ENCODE data around the gene NPAS3.
A peak's percentile ranks its signal among the peaks of the same experiment; 100 is the strongest.

The NPAS3 gene

GRCh38 chr14:33467971-33468370, 529.3 kb downstream of the NPAS3 start:
- no peak for DNase-seq (ENCODE audit: low read depth)
- no peak for TF ChIP-seq CTCF (IDR thresholded peaks at IDR 0.05; ENCODE audit: control insufficient read depth, insufficient read depth, low read depth, low read length, missing control alignments)

GRCh38 chr14:33469898-33470297, 531.2 kb downstream of the NPAS3 start:
- DNase-seq (ENCODE audit: low read depth): no peak
- no peak for TF ChIP-seq CTCF (IDR thresholded peaks at IDR 0.05; ENCODE audit: control insufficient read depth, insufficient read depth, low read depth, low read length, missing control alignments)
- H3K4me3 ChIP-seq (ENCODE audit: control insufficient read depth, low read depth, low read length): no peak overlapping the region

More at GRCh38 chr14:33467971-33468370, 529.3 kb downstream of the NPAS3 start:
- H3K4me3 ChIP-seq (ENCODE audit: control insufficient read depth, low read depth, low read length): no peak overlapping the region

GRCh38 chr14:33471776-33472175, 533.1 kb downstream of the NPAS3 start:
- DNase-seq (ENCODE audit: low read depth): no peak
- H3K4me3 ChIP-seq (ENCODE audit: control insufficient read depth, low read depth, low read length): no peak overlapping the region
- no peak for TF ChIP-seq CTCF (IDR thresholded peaks at IDR 0.05; ENCODE audit: control insufficient read depth, insufficient read depth, low read depth, low read length, missing control alignments)

GRCh38 chr14:33475623-33476022, 536.9 kb downstream of the NPAS3 start:
- no peak for DNase-seq (ENCODE audit: low read depth)

GRCh38 chr14:33477797-33478196, 539.1 kb downstream of the NPAS3 start:
- DNase-seq (ENCODE audit: low read depth): no peak
- no peak overlapping the region for H3K4me3 ChIP-seq (ENCODE audit: control insufficient read depth, low read depth, low read length)
- no peak for TF ChIP-seq CTCF (IDR thresholded peaks at IDR 0.05; ENCODE audit: control insufficient read depth, insufficient read depth, low read depth, low read length, missing control alignments)

More at GRCh38 chr14:33475623-33476022, 536.9 kb downstream of the NPAS3 start:
- H3K4me3 ChIP-seq (ENCODE audit: control insufficient read depth, low read depth, low read length): no peak overlapping the region
- TF ChIP-seq CTCF (IDR thresholded peaks at IDR 0.05; ENCODE audit: control insufficient read depth, insufficient read depth, low read depth, low read length, missing control alignments): peak; percentile 29

- no peak for DNase-seq (ENCODE audit: low read depth)
- no peak overlapping the region for H3K4me3 ChIP-seq (ENCODE audit: control insufficient read depth, low read depth, low read length)
- no peak for TF ChIP-seq CTCF (IDR thresholded peaks at IDR 0.05; ENCODE audit: control insufficient read depth, insufficient read depth, low read depth, low read length, missing control alignments)
Observed at GRCh38 chr14:33480071-33480886, 541.6 kb downstream of the NPAS3 start.

All from AG09309 (cell line).